HG02852 (cell line): ENCODE results near the gene TIAM2.

ENCODE experiments used
- ATAC-seq: cut with Tn5 transposase; IDR thresholded peaks from one replicate; pipeline ENCODE4 v1.9.1; 2021; ENCODE audit warnings: mild to moderate bottlenecking, moderate library complexity; ENCODE audit not compliant: unreplicated experiment

Gene TIAM2

DNA sequence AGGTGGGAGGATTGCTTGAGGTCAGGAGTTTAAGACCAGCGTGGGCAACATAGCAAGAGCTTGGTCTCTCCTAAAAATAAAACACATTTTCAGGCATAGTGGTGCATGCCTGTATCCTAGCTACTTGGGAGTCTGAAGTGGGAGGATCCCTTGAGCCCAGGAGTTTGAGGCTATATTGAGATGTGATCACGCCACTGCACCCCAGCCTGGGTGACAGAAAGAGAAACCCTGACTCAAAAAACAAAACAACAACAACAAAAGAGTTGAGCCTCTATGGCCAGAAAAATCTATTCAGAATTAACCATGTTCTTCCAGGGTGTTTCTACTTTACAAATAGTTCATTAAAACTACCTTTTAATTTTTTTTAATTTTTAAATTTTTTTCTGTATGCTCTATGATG is 60.6 kb downstream of the TIAM2 start:
- no peak for ATAC-seq

DNA sequence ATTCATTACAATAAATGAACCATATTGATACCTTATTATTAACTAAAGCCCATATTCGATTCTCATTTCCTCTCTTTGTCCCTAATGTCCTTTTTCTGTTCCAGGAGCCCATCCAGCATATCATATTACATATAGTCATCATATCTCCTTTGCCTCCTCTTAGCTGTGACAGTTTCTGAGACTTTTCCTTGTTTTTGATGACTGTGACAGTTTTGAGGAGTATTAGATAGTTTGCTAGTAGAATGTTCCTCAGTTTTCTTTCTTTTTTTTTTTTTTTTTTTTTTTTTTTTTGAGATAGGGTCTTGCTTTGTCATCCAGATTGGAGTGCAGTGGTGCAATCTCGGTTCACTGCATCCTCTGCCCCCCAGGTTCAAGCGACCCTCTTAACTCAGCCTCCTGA is 61.6 kb downstream of the TIAM2 start:
- no peak for ATAC-seq

DNA sequence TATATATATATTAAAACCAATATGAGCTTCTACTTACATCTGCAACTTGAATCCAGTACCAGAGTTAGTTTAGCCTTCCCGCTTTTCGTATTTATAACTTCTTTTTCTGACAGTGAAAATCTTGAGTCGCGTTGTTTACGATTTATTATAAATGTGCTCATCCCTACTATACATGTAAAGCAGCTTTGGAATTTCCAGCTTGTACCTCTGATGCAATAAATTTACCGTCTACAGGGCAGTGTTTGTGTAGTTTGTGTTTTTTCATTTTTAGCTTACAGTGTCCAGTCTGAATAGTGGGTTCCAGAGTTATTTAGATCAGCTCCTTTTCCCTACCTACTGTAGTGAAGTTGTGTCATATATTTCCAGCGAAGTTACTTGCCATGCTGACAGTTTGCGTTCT is 66.3 kb downstream of the TIAM2 start:
- ATAC-seq: no peak

DNA sequence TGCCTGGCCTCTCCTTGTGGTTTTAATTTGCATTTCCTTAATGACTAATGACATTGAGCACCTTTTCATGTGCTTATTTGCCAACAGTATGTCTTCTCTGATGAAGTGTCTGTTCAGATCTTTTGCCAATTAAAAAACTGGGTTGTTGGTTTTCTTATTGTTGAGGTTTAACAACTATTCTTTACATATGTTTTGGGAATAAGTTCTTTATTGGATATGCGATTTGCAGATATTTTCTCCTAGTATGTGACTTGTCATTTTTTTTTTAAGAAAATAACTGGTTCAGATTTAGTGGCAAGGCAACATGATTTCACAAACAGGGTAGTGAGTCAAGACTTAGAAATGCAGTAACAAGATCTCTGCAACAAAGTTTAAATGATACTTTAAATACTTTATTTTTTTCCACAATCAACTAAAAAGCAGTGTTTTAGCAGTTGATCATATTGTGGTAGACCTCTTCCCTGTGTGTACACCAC is 67.8 kb downstream of the TIAM2 start:
- no peak for ATAC-seq

DNA sequence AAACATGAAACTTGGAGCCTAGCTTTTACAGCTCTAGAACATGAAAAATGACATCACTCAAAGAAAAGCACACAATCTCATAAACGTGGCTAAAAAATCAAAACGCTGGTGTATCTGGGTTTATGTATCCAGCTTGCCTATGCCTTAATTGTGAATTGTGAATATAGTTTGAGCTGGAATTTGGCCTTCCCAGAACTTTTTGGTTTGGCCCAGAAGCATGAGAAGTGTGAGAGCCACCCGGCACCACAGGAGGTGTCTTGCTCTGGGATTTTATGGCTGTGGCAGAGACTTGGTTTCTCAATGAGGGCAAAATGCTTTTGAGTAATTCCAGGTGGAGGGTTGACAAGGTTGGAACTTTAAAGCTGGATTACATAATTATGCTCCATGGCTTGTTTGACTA is 69.2 kb downstream of the TIAM2 start:
- ATAC-seq: no peak

DNA sequence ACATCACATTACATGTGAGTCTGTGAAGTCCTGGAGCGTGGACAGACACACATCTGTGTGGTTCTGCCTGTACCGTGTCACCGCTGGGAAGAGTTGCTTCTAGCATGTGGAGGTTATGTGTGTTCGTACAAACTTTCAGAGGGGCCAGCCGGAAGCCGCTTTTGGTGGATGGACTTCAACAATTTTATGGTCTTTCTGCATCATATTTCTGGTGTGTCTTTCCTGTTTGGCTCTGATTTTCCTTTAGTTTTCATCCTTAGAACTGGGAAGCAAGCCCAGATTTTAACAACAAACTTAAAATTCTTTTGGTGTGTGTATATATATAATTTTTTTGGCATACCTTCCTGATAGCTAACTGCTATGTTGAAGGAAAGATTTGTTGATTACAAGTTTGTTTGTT is 71.2 kb downstream of the TIAM2 start:
- no peak for ATAC-seq

DNA sequence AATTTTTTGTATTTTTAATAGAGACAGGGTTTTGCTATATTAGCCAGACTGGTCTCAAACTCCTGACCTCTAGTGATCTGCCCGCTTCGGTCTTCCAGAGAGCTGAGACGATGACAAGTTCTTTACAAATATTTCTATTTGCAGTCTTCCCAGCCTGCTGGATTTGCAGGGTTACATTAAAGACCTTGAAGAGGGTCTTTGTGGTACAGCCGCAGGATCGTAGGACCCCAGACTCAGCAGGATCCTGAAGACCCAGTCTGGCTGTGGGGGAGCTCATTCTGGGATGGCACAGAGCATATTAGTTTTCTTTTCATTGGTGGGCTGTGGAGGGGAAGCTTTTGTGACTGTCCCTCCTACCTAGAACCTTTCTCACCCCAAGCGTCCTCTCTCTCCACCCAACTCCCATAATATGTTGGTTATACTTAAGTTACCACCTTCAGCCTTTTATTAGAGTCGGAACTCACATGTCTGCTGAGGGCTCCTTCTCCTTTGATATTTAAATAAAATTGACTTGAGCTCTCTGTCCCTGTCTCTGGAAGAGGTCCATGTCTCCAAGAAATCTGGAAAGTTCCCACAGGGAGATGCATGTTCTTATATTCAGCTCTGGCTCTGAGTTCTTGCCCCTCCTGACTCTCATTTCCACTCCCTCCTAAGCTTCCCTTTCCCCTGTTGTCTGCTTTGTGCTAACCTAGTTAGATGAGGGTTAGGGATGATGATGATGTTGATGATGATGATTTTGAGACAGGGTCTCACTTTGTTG is 72.0 kb downstream of the TIAM2 start:
- no peak for ATAC-seq

DNA sequence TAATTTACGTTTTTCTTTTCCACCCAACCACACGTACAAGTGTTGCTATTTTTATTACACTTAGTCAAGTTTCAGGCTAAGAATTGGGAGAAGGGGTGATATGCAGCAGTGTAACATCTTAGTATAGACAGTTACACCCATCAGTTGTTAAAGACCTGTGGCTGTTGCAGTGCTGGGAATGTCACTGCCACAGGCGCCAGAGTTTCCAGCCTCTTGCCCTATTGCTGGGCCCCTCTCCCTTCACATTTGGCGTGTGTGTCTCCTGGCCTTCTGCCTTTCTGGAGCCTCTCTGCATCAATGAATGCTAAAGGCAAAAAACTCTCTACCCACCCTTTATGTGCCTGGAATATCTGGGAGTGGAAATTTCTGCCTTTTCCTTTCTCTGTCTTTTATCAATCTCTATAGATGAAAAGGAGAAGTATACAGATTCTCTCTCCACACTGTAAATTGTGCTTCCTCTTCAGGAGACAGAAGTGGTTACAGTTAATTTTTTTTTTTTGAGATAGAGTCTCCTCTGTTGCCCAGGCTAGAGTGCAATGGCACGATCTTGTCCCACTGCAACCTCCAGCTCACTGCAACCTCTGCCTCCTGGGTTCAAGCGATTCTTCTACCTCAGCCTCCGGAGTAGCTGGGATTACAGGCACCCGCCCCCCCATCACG is 73.0 kb downstream of the TIAM2 start:
- no peak for ATAC-seq

DNA sequence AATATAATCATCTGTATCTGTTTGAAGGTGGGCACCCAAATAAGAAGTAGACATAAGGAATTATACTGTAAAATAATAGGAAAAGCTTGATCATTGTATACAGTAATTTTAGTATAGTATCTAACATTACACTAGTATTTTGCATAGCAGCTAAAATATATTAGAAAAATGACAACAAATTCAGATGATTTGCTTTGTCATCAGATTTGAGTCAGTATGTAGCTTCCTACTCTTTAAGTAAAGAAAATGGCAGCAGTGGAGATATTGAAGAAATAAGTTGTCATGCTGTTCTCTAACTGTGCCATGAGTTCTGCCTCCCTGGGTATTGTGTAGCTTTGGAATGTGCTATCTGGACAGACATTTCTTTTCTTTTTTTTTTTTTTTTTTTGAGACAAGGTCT is 74.4 kb downstream of the TIAM2 start:
- no peak for ATAC-seq

DNA sequence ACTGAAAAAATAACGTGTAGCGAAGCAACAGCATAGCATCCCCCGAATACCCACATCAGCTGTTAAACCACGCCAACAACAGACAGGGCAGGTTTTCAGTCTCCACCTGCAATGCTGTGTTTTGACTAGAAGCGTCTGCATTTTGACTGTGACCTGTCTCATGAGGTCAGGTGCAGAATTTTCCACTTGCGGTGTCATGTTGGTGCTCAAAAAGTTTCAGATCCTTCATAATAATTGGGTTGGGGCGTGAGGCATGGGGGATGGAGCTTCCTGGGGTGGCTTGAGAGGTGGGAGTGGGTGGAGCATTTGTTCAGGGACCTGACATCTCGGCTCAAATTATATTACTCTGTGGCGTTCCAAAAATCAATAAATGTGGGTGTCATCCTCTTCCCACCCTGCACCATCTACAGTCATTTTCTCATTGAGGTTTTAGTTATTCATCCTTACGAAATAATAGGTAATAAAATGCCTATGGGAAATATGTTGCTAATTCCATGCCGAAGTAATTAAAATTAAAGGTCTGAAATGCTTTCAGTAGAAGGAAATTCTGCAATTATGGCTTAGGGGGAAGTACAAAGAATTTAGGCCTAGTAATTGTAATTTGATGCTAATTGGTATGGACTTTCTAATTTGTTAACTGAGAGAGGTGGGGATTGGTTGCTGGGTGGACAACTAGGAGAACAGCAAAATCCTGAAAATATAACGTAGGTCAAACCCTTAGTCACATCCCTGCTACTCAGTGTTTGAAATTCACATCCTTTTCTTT is 81.0 kb downstream of the TIAM2 start:
- no peak for ATAC-seq

DNA sequence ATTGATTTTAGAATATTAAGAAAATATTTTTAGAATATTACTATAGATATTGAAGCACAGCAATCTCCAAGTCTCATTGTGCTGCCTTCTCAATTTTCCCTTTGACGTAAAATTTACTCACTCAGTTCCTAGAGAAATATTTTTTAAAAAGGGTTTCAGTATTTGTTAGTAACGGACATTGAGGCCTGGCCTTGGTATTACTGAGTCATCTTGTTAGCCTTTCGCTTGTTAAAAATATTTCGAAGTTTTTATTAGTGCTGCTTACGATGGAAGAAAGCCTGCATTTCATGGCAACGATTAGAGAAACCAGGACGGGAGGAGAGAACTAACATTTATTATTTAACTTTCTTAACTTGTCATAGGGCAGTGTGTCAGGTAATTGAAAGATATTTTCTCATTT is 82.2 kb downstream of the TIAM2 start:
- ATAC-seq: no peak

DNA sequence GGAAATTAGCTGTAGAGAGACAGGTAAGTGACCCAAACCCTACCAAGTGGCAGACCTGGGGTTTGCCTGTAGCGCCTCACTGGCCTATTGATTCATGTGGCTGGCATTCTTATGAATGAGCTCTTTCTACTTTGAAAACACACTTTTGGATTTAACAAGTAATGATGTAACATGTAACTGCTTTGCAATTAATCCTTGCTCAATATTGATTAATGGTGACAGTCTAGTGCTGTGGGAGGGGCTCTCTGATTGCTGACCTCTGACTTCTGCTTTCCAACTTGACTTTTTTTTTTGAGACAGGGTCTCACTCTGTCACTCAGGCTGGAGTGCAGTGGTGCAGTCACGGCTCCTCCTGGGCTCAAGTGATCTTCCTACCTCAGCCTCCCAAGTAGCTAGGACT is 82.7 kb downstream of the TIAM2 start:
- ATAC-seq: no peak

DNA sequence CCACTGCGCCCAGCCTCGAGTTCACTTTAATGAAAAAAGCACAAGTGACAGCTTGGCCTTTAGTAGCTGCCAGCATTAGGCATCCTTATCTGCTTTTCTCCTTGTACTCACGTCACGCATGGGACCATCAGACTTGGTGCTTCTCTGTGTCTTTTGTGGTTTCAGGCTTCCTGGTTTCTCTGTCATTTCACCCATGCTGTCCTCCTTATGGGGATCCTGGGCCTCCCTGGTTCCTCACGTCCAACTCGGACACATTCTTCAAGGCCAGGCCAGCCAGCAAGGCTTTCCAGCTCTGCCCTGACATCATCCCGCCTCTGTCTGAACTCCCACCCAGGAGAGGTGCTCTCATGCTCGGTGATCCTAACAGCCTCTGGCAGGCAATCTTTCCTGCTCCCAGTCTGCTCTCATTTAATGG is 83.2 kb downstream of the TIAM2 start:
- no peak for ATAC-seq

DNA sequence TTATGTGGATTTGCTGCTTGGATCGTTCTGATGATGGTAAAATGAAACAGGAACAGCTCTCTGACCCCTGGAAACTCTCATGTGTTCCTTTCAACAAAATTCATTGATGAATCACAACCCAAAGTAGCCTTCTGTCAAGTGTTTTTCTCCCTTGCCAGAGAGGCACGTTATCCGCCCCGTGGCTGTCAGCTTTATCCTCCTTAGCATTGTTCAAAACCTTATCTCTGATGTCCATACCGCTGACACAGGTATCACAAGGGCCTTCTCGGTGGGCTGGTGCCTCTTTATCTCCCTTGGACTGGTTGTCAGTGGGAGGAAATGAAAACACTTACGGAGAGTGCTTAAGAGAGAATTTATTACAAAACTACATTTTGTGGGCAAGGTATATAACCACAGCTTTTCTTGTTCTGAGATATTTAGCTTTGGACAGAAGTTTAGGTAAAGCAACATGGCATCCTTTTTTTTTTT is 84.9 kb downstream of the TIAM2 start:
- peak; percentile 77 for ATAC-seq

DNA sequence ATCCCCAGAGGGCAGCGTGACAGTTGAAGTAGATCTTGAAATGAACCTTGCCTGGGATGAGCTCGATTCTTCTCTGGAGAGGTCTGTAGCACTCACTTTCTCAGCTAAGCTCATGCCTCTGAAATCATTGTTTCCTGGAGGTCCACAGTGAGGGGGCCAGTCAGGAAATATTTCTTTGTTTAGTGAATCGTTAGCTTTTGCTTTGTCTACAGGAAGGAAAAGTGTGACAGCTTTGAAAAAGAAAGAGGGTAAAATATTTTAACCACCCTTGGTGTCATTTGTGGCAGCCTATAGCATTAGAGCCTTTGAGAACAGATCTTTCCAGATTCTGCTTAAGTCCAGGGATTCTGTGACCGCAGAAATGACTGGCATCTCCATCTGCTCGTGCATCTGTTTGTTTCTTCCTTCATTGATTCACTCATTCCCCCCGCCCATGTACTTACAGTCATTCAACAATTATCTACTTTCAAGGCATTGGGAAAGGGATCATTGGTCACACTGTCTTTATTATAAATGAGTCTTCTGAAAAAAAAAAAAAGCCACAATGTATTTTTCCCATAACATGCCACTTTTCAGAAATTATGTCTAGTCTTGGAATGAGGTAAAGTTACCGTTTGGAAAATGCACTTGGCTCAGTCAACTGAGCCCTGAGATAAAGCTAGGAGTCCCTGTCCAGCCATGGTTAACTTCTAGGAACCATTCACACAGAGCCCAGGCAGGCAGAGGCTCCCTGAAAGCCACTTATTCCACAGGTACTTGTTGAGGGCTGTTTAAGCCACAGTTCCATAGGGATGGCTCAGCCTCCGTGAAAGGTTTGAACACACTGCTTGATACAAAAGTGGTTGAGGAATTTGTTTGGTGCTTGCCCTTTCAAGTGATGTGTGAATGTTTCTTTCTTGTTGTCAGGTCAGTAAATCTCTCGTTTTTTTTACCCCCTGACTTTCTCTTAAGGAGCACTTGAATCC is 86.0 kb downstream of the TIAM2 start:
- ATAC-seq: no peak

DNA sequence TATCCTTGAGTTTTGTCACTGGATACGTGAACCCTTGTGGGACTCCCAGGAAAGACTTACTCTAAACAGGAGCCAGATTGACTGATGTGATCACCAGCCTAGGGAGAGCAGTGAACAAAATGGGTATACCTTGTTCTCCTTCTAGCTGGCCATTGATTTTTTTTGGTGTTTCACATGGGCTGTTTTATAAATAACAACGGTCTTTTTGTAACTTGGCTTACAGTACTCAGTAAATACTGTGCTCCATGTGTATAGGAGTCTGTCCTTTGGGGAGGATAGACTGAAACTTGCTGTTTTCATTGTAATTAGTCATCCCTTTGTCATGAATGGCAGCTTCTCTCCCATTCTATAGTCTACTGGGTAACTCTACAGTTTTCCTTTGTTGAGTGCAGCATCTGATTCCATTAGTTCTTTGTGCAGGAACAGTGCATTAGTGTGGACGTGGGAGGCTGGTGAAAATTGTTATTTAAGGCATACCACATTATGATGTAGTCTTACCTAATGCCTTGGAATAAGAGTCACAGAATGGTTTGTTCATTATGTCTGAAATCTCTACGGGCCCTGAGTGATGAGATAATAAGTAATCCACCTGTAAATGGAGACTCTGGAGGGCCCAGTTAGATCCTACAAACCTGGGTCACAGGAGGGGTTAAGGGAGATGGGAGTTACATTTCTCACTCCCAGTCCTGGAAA is 89.5 kb downstream of the TIAM2 start:
- ATAC-seq: no peak

DNA sequence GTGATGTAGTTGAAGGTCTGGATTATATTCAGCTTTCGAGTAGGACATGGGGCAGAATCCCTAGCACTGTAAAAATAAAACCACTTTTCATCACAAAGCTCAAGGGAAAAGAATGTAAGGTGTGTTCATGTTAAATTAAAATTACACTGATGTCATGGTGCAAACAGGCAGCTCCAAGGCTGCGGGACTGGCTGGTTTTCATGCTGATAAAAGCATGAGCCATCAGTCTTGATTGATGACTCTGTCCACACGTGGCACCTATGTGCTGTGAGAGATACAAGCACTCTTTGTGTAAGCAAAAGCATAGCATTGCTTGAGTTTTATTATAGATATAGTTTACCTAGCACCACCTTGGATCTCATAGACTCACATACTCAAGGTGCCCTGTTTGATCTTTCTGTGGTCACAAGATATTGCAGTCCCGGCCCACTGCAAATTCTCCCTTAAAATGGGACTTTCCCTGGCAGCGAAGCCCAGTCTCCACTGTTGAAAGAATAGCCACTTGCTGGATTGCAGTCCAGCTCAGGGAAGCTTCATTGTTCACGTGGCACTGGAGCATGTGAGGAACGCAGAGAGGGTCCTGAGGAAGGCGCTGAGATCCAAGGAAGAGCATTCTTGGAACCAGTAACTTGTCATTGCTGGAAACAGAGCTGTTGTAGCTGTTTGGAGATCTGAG is 90.6 kb downstream of the TIAM2 start:
- no peak for ATAC-seq

DNA sequence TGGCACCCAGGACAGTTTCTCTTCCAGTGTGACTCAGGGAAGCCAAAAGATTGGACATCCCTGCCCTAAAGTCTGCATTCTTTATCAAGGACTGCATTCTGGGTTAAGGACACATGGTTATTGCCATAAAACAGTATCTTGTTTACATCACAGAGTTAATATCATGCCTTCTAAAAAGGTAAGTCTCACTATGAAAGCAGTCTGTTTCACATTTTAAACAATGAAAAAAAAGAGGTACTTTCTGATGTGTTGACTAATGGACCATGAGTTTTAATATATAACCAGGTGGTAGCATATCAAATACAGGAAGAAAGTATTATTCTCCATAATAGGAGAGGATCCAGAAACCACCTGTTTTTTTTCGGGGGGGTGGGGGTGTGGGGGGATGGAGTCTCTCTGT is 93.7 kb downstream of the TIAM2 start:
- no peak for ATAC-seq

DNA sequence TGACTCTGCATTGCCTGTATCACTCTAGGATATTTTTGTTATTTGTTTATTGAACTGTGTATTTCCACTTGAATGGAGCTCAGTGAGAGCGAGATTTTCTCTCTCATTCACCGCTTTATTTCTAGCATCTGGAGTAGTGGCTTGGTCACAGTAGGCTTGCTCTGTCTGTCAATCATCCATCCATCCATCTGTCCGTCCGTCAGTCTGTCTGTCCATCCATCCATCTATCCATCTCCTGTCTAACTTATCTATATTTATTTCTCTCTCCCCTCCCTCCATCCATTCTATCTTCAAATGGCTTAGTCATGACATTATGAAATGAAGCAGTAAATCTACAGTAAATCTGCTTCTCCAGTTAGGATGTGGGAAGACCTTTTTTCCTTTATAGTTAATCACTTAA is 94.6 kb downstream of the TIAM2 start:
- no peak for ATAC-seq
